Right ventricle myocardium inferior (tissue), 1 donor: ENCODE results near the gene ZNF599. TPM values are rescaled to one million over a fixed set of nuclear protein-coding genes. Genes with fewer than 3 reads are reported as not detected.
A peak's percentile ranks its signal among the peaks of the same experiment; 100 is the strongest.
"Not testable (repeated sequence)": the region's sequence is repeated elsewhere in the genome, so short reads cannot be mapped to it uniquely, and the experiment has no call there.

Source experiments
- ATAC-seq: fragments of 200-7000 bp; cut with Tn5 transposase; one replicate; pipeline ENCODE4 v1.9.1; 2020; ENCODE audit warnings: mild to moderate bottlenecking, moderate library complexity
- DNase-seq: peaks from one replicate; pipeline ENCODE4 v3.0.0; 2021; ENCODE audit errors: missing footprints
- intact Hi-C: fragments of 100-400 bp; cut with DNase I; formaldehyde crosslinking; loops from one replicate; pipeline ENCODE4 v1.11.0; 2022
- long read RNA-seq: library from polyadenylated mRNA; unstranded; transcript quantifications from one replicate; pipeline ENCODE4 v2.0.0, GENCODE V29; 2021
- total RNA-seq: library from RNA; stranded (reverse); fragmentation: NEBNext Ultra II Directional; extraction: Animal tissue kit (Norgen Biotek cat#: 25700); gene quantifications from one replicate; pipeline ENCODE4 v1.2.1, GENCODE V29; 2021
- donor health status: DM: no; HTN: yes; CAD: no; lungs with severe emphysema.

ZNF599 gene
- 3.7 TPM for total RNA-seq
- long read RNA-seq, partial matches to known transcripts = 0 of 1 reads
- long read RNA-seq, other reads (novel, unspliced or antisense) = 1 of 1 reads

DNA sequence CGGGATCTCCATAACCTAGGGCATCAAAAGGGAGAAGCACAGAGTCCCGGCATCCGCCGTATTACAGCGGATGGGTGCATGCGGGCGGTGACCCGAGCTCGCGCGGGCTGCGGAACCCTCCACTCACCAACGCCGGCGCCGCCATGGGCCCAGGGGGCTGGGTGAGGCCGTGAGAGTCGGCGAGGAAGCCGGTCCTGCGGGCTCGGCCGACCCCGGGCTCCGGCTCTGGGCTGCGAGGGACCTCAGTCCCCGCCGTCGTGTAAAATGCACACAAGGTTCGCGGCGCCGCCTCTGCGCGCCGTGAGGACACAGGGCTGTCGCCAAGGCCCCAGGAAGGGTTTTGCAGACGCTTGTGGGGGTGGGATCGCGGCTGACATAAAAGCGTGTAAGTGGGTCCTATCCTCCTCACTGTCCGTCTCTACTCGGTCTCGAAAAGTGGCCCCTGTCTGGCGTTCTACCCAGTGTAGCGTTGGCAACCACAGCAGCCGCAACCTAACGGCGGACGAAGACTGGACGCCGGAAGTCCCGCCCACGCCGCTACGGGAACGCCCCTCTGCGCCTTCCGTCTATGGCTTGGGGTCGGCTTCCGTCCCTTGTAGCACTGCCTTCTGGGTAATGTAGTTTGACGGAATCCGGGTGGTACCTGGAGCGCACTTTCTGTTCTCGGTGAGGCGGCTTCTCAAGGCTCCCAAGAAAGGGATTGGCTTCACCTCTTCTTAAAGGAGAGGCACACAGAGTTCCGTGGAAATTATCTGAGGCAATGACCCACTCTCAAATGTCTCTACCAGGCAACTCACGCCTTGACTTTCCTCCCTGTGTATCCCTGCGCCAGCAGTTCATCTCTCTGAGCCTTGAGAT lies at the start of gene ZNF599:
Gene ZNF599 (minus strand): TSS at position 519 of the 858 bp plus-strand sequence. CDS start 374 bp downstream, at position 145.
- DNase-seq (peak; percentile 92), ATAC-seq (peak; percentile 99)
- intact Hi-C loops = loop anchor here (1.0 to 2.0 kb wide), 2 partner anchors 40 to 64 kb away; no protein-coding TSS in a partner anchor

DNA sequence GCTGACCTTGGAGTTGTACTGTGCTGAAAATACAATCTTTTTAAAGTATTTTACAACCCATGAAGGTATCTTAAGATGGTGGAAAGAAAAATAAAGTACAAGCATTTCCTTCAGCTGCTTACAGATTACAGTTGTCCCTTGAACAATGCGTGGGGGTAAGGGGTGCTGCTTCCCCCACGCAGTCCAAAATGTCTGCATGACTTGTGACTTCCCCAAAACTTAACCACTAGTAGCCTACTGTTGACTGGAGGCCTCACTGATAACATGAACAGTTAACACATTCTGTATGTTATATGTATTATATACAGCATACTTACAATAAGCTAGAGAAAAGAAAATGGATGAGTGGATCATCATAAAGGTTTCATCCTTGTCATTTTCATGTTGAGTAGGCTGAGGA lies 45.3 kb upstream of the ZNF599 start:
- intact Hi-C loops = no loop called here
- no peak for DNase-seq
- ATAC-seq = no peak

DNA sequence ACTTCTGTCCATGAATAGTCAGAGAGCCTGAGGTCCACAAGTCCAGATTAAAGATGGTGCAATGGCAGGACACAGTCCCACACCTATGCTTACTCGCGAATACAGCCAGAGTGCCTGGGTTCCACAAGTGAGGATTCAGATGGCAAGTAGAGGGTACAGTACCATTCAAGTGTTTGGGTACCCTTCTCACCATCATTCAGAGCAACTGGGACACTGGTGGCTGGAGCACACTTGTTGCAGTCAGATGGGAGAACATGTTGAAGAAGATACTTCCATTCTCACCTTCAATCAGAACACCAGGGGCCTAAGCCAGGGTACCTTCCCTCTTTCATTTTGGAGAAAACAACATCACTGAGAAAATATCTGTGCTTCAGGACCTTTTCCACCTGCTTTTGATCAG lies 43.7 kb upstream of the ZNF599 start:
- ATAC-seq (no peak), DNase-seq (no peak)
- intact Hi-C loops = no loop called here

DNA sequence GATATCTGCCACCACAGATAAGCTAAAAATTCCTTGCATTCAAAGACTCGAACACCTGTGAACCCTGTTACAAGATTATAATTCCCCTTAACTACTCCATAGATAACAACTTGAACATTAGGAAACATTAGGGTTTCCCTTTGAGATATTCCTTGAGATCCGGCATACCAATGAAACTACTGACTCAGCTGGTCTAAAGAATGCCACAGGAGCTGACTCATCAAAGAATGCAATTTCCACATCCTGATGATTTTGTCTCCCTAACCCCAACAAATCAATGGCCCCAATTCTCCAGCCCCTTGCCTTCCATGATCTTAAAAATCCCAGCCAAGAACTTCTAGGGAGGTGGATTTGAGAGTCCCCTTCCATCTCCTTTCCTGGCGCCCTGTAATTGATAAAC lies 35.6 kb upstream of the ZNF599 start:
- ATAC-seq (no peak), DNase-seq (no peak)
- intact Hi-C loops = no loop called here

DNA sequence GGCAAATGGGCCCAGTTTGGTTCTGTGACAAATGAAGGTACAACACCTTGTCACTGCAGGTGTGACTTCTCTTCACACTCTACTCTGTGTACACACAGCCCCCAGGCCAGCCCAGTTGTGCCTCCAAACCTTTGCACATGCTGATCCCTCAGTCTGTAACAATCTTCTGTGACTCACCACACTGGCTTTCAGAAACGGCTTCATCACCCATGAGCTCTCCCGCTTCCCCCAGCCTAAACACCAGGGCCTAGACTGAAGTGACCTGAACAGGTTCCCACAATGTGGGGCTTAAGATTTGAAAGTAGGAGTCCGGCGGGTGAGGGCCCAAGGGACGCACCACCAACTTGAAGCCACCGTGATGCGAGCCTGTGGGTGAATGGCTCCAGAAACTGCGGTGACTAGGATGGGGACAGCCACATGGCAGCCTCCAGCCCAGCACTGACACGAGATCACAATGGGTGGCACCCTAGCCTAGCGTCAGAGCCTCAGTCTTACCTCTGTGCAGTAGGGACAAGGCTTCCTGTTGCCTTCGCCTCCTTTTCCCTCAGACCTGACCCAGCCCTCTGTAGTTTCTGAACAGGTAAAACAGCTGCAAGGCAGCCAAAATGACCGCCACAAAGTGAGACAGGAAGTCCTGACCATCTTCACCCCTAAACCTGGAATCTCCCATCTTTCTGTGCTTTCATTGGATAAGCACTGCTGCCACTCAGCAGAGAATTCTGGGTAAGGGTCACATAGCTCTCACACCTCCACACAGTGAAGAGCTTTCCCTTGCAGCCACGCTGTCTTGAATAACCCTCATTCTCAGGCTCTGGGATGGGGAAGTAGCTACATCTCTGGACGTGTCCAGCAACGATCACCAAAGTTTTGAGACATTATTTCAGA lies 34.2 kb upstream of the ZNF599 start:
- ATAC-seq (no peak), DNase-seq (no peak)
- intact Hi-C loops = no loop called here

DNA sequence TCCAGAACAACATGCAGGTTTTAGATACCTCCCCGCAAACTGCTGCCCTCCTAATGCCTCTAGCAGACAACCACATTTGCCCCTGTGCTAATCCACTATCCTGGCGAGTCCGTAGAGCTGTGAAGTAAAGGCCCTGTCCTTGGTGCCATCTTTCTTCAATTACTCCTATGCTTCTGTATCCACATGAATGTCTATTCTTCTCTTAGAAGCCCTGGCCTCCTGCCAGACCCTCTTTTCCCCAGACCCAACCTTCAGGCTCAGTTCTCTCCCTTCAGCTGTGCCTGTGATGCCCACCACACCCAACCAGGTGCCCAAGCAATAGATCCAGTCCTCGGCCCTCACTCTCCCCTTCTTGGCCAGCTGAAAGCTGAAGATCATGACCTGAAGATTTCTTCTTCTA lies 31.1 kb upstream of the ZNF599 start:
- no peak for ATAC-seq
- intact Hi-C loops = no loop called here
- no peak for DNase-seq

DNA sequence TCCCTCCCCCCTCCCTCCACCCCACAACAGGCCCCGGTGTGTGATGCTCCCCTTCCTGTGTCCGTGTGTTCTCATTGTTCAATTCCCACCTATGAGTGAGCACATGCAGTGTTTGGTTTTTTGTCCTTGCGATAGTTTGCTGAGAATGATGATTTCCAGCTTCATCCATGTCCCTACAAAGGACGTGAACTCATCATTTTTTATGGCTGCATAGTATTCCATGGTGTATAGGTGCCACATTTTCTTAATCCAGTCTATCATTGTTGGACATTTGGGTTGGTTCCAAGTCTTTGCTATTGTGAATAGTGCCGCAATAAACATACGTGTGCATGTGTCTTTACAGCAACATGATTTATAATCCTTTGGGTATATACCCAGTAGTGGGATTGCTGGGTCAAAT lies 23.9 kb upstream of the ZNF599 start:
- intact Hi-C loops, ATAC-seq, DNase-seq: not testable (repeated sequence)

DNA sequence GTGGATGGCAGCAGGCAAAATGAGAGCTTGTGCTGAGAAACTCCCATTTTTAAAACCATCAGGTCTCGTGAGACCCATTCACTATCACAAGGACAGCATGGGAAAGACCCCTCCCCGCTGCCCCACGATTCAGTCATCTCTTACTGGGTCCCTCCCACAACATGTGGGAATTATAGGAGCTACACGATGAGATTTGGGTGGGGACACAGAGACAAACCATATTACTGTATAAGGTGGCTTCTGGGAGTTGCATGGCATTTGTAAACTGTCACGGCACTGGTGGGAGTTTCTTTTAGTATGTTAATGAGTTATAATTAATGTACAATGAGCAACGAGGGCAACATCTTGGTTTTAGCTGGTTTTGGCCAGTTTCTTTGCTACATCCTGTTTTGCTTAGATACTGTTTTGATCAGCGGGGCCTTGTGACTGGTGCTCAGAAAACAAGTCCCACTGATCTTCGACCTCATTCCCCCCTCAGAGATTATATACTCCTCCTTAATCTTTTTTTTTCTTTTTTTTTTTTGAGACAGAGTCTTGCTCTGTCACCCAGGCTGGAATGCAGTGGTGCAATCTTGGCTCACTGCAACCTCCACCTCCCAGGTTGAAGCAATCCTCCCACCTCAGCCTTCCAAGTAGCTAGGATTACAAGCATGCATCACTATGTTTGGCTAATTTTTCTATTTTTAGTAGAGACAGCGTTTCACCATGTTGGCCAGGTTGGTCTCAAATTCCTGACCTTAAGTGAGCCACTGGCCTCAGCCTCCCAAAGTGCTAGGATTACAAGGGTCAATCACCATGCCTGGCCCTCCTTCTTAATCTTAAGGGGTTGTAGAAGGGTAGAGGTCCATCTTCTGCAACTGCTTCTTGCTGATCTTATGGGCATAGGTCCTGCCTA lies 21.3 kb upstream of the ZNF599 start:
- intact Hi-C loops = no loop called here
- DNase-seq (no peak), ATAC-seq (no peak)

DNA sequence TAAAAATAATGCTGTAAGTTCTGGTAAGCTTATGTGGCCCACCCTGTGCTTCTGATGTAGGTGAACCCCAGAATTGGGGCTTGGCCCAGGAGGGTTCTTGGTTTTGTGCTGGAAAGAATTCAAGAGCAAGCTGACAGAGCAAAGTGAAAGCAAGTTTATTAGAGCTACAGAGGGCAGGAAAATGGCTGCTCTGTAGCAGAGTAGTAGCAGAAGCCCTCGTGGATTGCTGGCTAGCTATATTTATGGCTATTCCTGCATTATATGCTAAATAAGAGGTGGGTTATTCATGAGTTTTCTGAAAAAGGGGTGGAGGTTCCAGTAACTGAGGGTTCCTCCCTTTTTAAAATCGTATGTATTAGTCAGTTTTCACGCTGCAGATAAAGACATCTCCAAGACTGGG lies 20.6 kb upstream of the ZNF599 start:
- DNase-seq = no peak
- no peak for ATAC-seq
- intact Hi-C loops = no loop called here

DNA sequence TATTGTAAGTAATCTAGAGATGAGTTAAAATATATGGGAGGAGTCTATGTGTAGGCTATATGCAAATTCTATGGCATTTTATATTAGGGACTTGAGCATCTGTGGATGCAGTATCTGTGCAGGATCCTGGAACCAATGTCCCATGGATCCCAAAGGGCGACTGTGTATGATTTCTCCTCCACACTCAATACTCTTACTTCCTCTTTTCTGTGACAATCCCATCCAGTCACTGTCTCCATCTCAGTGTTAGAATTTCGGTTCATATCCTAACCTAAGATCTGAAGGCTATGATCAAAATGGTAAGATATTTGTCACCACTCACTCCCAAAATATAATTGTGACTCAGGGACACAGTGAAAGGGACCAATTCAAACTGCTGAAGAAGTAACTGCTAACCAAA lies 15.1 kb upstream of the ZNF599 start:
- intact Hi-C loops = no loop called here
- ATAC-seq (no peak), DNase-seq (no peak)

DNA sequence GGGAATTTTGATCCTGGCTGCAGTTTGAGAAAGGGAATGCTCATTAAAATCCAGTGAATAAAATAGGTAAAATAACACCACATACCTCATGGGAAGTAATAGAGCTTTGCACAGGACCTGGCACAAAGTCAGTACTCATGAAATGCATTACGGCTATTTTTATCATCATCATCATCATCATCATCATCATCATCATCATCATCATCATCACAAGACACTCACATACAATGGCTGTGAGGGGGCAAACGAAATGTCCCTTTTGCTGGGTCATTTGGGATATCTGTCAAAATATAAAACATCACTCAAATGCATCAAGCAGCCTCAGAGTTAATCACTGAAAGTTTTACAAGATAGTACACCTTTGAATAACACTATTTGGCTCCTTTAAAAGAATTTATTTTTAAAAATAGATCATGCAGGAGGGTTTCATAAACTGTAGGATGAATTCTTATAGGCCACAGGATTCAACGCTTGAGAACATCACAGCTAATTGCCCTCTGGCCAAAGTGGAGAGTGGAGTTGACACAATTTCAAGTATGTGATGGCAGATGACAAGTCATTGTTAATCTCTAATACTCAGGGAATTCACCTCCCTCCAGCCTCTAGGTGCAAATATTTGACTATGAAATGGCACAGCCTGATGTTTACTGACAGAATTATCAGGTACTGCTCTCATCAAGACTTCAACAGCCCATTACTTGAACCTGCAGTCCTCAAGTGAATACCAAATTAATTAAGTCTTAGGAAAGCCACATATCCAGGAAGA lies 14.2 kb upstream of the ZNF599 start:
- ATAC-seq (peak; percentile 62), DNase-seq (no peak)
- intact Hi-C loops = no loop called here

DNA sequence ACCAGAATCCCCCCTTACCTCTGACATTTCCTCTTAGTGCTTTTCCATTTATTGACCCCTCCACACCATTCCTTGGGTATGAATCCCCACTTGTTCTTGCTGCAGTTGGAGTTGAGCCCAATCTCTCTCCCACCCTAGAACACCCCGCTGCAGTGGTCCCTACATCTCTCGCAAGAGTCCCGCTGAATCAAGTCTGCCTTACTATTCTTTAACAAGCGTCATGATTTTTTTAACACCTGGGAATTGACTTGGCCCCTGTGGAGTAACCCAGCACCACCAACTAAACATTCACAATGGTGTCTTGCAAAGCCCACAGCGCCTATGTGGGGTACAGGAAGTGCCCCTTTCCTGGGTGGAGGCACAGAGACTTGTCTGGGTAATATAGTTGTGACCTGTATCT lies 13.2 kb upstream of the ZNF599 start:
- ATAC-seq = no peak
- intact Hi-C loops = no loop called here

DNA sequence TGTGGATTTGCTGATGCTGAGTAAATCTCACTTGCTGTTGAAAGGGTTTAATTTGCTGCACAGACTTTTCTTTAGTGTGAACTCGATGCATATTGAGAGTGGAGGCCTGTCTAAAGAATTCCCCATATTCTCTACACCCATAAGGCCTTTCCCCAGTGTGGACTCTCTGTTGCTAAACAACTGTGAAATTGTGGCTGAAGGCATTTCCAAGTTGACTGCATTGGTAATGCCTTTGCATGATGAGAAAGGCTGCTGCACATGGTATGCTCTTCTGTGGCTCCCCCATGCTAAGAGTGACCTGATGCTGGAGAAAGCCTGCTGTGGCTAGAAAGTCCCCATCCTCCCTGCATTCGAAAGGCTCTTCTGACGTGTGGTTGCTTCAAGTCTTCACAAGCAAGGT lies 6.6 kb upstream of the ZNF599 start:
- ATAC-seq = no peak
- DNase-seq = no peak
- intact Hi-C loops = no loop called here

More for the DNA sequence above, 13.2 kb upstream of the ZNF599 start:
- no peak for DNase-seq

DNA sequence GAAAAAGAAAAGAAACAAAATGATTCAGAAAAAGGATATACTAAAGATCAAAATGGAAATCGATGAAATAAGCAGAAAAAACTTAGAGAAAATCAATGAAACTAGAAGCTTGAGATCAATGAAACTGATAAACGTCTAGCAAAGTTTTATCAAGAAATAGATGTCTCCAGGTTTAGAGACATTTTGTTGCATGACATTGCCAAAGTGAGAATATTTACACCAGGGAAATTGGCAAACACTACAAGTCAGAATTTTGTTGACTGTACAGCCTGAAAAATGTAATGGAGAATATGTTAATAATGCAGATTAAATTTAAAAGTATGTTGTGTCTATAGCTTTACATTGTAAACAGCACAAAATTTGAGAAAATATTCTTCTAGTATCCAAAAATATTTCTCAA lies 5.3 kb upstream of the ZNF599 start:
- ATAC-seq = no peak
- intact Hi-C loops = no loop called here
- DNase-seq = no peak

DNA sequence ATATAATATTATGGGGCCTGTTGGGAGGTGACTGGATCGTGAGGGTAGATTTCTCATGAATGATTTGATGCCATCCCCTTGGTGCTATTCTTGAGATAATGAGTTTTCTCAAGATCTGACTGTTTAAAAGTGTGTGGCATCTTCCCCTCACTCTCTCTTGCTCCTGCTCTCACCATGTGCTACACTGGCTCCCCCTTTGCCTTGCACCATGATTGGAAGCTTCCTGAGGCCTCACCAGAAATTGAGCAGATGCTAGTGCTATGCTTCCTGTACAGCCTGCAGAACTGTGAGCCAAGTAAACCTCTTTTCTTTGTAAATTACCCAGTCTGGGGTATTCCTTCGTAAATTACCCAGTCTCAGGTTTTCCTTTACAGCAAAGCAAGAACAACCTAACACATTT lies 1.8 kb upstream of the ZNF599 start:
- intact Hi-C loops = no loop called here
- ATAC-seq = no peak
- no peak for DNase-seq

DNA sequence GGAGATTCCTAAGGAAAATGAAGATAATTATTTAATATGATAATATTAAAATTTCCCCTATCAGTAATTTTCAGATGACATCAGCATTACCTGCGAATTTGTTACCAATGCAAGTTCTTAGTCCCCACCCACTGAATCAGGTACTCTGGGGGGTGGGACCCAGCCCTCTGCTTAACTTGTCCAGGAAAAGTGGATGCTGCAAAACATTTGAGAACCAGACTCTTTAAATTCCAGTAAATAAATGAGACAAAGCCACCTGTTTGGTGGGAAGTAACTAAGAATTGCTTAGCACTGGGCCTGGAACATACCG lies 495 bp upstream of the ZNF599 start:
- intact Hi-C loops = loop anchor here (1.0 to 2.0 kb wide), 2 partner anchors 40 to 63 kb away; no protein-coding TSS in a partner anchor
- no peak for ATAC-seq
- no peak for DNase-seq

DNA sequence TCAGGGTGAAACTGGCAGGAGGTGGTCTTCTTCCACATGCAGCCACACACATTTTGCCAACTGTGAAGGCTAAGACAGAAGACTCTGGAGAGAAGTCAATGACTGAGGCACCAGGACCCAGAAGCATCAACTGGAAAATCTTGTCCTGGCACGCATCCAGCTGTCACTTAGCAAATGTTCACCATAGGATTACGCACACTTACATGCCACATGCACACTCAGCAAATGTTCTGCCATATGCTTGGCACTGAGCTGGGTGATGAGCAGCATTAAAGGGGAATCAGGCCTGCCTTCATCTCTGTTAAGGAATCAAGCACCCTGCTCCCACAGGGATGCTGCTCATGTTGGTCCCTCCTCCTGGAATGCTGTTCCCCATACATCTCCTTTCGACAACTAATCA lies 5.1 kb downstream of the ZNF599 start:
- DNase-seq = no peak
- ATAC-seq = no peak
- intact Hi-C loops = no loop called here

DNA sequence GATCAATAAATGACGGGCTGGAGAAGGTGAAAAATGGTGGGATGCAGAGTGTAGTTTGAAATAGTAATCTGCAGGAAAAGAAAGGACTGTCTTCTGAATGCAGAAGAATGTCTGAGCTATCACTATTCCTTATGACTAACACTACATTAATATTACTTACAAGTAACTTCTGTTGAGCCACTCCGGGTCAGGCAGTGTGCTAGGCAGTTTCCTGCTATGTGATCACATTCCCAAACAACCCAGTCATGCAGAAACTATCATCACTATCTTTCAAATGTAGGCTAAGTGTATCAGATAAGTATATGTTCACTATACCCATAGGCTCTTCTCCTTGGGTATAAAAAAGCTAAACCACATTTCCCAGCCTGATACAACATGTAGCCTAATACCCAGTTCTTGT lies 6.6 kb downstream of the ZNF599 start:
- intact Hi-C loops = no loop called here
- ATAC-seq (no peak), DNase-seq (no peak)
